ENCODE measurements around the gene TTC3.
"Not testable (repeated sequence)": the region's sequence is repeated elsewhere in the genome, so short reads cannot be mapped to it uniquely, and the experiment has no call there.

The TTC3 gene

DNA sequence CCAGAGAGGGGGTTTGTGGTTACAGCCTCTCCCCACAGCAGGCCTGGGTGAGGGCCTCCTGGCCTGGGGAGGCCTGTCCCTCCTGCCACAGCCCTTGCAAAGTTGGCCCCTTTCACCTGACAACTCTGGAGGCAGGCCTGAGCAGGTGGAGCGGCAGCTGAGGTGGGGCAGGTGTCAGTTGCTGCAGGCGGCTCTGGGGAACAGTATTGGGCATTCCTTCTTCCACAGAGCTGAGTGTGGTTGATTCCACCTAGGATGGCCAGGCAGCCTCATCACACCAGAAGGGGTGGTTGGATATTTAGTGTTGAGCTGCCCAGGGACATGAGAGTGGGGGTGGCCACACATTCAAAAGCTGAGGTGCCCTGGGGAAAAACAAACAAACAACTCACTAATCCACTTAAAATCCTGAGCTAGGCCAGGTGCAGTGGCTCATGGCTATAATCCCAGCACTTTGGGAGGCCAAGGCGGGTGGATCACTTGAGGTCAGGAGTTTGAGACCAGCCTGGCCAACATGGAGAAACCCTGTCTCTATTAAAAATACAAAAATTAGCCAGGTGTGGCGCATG is 31.3 kb upstream of the TTC3 start:
- DNase-seq (ENCODE audit: insufficient read length) (no peak), FAIRE-seq (no peak)
- TF ChIP-seq POLR2AphosphoS5 (IDR thresholded peaks at IDR 0.05; ENCODE audit: low read depth, low read length) (no peak), TAF1 (IDR thresholded peaks at IDR 0.05; ENCODE audit: borderline replicate concordance, low read depth, low read length) (no peak), POLR2A (IDR thresholded peaks at IDR 0.05; ENCODE audit: low read depth, low read length) (no peak)

DNA sequence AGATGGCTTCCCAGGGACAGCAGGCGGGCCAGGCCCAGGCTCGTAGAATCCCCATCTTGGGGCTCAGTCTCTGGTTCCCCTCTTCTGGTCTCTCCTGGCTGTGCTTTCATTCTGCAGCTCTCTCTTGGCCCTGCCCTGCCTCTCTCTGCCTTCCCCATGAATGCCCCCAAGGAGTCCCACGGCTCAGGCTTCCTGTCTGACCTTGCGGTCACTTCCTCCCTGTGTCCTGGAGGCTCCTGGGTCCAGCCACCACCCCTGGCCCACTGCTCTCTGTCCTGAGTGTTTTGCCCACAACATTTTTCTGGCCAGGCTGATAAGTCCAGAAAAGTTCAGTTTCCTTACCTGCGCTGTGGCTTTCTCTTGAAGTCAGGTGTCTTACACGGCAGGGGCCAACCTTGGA is 29.2 kb upstream of the TTC3 start:
- no peak for FAIRE-seq
- DNase-seq (ENCODE audit: insufficient read length) = no peak
- no peak for TF ChIP-seq POLR2AphosphoS5 (IDR thresholded peaks at IDR 0.05; ENCODE audit: low read depth, low read length)
- no peak for TF ChIP-seq TAF1 (IDR thresholded peaks at IDR 0.05; ENCODE audit: borderline replicate concordance, low read depth, low read length)

DNA sequence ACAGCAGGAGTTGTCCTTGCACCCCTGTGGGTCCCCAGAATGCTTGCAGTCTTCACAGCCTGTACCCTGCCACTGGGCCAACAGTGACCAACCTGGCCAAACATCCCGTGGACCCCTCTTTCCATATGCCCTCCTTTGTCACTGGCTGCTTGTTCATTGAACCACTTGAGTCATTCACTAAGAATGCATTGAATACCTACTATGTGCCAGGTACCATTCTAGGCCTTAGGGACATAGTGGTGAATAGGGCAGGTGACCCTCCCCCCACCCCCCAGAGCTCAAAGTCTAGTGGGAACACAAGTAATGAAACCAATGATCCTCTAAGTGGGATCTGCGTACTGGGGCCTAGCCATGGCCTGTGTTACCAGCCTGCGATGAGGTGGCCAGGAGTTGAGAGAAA is 28.4 kb upstream of the TTC3 start:
- FAIRE-seq (no peak), DNase-seq (ENCODE audit: insufficient read length) (no peak)
- TF ChIP-seq POLR2AphosphoS5 (IDR thresholded peaks at IDR 0.05; ENCODE audit: low read depth, low read length) (no peak), TAF1 (IDR thresholded peaks at IDR 0.05; ENCODE audit: borderline replicate concordance, low read depth, low read length) (no peak), POLR2A (IDR thresholded peaks at IDR 0.05; ENCODE audit: low read depth, low read length) (no peak)

- TF ChIP-seq POLR2AphosphoS5 (IDR thresholded peaks at IDR 0.05; ENCODE audit: low read depth, low read length) (no peak), POLR2A (IDR thresholded peaks at IDR 0.05; ENCODE audit: low read depth, low read length) (no peak), TAF1 (IDR thresholded peaks at IDR 0.05; ENCODE audit: borderline replicate concordance, low read depth, low read length) (no peak)
- no peak for DNase-seq (ENCODE audit: insufficient read length)
- no peak for FAIRE-seq
These were observed 27.9 kb upstream of the TTC3 start for GRCh38 chr21:37045149-37045548.

DNA sequence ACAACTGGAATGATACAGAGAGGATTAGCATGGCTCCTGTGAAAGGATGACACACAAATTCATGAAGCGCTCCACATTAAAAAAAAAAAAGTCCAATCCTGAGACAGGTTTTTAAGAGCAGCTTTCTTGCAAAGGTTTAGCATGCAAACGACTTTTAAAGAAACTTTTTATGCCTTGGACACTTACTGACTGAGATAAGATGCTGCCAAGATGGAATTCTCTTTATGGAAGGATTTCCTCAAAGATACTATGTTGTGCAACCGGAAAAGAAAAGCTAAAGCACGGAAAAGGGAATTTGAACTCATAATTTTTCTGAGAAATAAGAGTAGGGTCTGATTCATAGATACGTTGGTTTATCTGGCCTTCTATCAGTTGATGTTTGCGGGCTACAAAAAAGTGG is 27.5 kb upstream of the TTC3 start:
- TF ChIP-seq POLR2AphosphoS5 (IDR thresholded peaks at IDR 0.05; ENCODE audit: low read depth, low read length) = no peak
- no peak for TF ChIP-seq TAF1 (IDR thresholded peaks at IDR 0.05; ENCODE audit: borderline replicate concordance, low read depth, low read length)
- no peak for TF ChIP-seq POLR2A (IDR thresholded peaks at IDR 0.05; ENCODE audit: low read depth, low read length)
- no peak for FAIRE-seq
- no peak for DNase-seq (ENCODE audit: insufficient read length)

GRCh38 chr21:37047079-37047478 is 26.0 kb upstream of the TTC3 start:
- FAIRE-seq (no peak), DNase-seq (ENCODE audit: insufficient read length) (no peak)
- TF ChIP-seq POLR2A (IDR thresholded peaks at IDR 0.05; ENCODE audit: low read depth, low read length) (no peak), POLR2AphosphoS5 (IDR thresholded peaks at IDR 0.05; ENCODE audit: low read depth, low read length) (no peak), TAF1 (IDR thresholded peaks at IDR 0.05; ENCODE audit: borderline replicate concordance, low read depth, low read length) (no peak)

DNA sequence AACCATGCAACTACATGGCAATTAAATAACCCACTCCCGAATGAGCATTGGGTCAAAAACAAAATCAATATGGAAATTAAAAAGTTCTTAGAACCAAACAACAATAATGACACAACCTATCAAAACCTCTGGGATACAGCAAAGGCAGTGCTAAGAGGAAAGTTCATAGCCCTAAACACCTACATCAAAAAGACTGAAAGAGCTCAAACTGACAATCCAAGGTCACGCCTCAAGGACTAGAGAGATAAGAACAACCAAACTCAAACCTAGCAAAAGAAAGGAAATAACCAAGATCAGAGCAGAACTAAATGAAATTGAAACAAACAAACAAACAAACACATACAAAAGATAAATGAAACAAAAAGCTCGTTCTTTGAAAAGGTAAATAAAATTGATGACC is 23.3 kb upstream of the TTC3 start:
- not testable (repeated sequence) for DNase-seq (ENCODE audit: insufficient read length); FAIRE-seq

DNA sequence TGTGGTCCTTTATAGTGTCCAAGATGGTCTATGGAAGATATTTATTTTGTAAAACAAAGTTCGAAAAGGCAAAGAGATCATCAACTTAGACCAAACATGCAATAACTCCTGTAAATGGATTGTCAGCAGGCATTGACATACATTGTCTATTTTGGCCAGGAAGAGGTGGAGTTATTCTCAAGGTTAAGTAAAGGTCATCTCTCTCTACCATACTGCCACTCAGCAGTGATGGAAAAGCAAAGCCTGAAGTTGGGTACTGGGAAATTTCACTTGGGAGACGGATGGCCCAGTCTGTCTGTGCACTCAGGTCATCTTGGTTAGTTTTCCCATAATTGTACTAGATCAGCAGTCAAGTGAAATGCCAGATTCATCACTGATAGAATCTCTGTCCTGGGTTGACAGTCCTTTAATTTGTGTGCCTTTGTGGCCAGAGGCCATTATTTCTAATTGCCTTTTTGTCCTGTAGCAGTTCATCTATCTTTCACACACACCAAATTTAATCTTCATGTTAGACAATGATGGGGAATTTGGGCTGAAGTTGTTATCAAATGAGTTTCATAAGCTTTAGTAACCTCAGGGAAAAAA is 17.7 kb upstream of the TTC3 start:
- DNase-seq (ENCODE audit: insufficient read length) (no peak), FAIRE-seq (no peak)
- TF ChIP-seq TAF1 (IDR thresholded peaks at IDR 0.05; ENCODE audit: borderline replicate concordance, low read depth, low read length) (no peak), POLR2AphosphoS5 (IDR thresholded peaks at IDR 0.05; ENCODE audit: low read depth, low read length) (no peak), POLR2A (IDR thresholded peaks at IDR 0.05; ENCODE audit: low read depth, low read length) (no peak)

DNA sequence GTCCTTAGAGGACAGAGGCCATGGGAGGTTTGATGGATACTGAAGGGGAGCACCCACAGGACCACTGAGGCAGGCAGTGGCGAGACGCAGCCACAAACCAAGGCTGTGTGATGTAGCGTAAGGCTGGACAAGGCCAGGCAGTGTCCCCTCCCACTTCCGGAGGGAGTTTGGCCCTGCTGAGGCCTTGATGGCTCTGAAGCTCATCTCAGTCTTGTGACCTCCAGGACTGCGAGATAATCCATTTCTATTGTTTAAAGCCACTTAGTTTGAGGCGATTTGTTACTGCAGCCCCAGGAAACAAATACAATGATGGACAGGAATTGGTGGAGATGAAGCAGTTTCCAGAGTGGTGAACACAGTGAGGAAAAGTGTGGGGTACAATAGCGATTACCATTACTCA is 15.4 kb upstream of the TTC3 start:
- no peak for DNase-seq (ENCODE audit: insufficient read length)
- FAIRE-seq = no peak
- TF ChIP-seq POLR2A (IDR thresholded peaks at IDR 0.05; ENCODE audit: low read depth, low read length) (no peak), POLR2AphosphoS5 (IDR thresholded peaks at IDR 0.05; ENCODE audit: low read depth, low read length) (no peak), TAF1 (IDR thresholded peaks at IDR 0.05; ENCODE audit: borderline replicate concordance, low read depth, low read length) (no peak)

GRCh38 chr21:37058261-37058660 is 14.8 kb upstream of the TTC3 start:
- no peak for FAIRE-seq
- no peak for TF ChIP-seq TAF1 (IDR thresholded peaks at IDR 0.05; ENCODE audit: borderline replicate concordance, low read depth, low read length)
- TF ChIP-seq POLR2AphosphoS5 (IDR thresholded peaks at IDR 0.05; ENCODE audit: low read depth, low read length) = no peak
- TF ChIP-seq POLR2A (IDR thresholded peaks at IDR 0.05; ENCODE audit: low read depth, low read length) = no peak
- DNase-seq (ENCODE audit: insufficient read length) = no peak

- DNase-seq (ENCODE audit: insufficient read length) = no peak
- TF ChIP-seq TAF1 (IDR thresholded peaks at IDR 0.05; ENCODE audit: borderline replicate concordance, low read depth, low read length) (no peak), POLR2AphosphoS5 (IDR thresholded peaks at IDR 0.05; ENCODE audit: low read depth, low read length) (no peak), POLR2A (IDR thresholded peaks at IDR 0.05; ENCODE audit: low read depth, low read length) (no peak)
- FAIRE-seq = no peak
These were observed 13.9 kb upstream of the TTC3 start for GRCh38 chr21:37059181-37059580.

GRCh38 chr21:37060296-37060695 is 12.8 kb upstream of the TTC3 start:
- DNase-seq (ENCODE audit: insufficient read length) (no peak), FAIRE-seq (no peak)
- TF ChIP-seq TAF1 (IDR thresholded peaks at IDR 0.05; ENCODE audit: borderline replicate concordance, low read depth, low read length) = no peak
